Coronary artery (tissue), 2 donors: ENCODE measurements around the gene HOXB6.
A peak's percentile ranks its signal among the peaks of the same experiment; 100 is the strongest.

ENCODE experiments used
- DNase-seq: peaks from one replicate; pipeline ENCODE4 v3.0.0-alpha.2; 2017; ENCODE audit warnings: low spot score
- H3K27ac ChIP-seq, 2 donors: fragments of 200-600 bp; sonication (generic); one replicate each; pipeline ENCODE4 v1.5.1; 2016 to 2019
- H3K4me3 ChIP-seq: fragments of 200-600 bp; sonication (generic); 2 replicates; pipeline ENCODE4 v1.5.1; 2016; ENCODE audit warnings: mild to moderate bottlenecking, moderate library complexity
- CTCF ChIP-seq: fragments of 200-600 bp; sonication (generic); IDR thresholded peaks from one replicate; pipeline ENCODE4 v1.5.1; 2019; ENCODE audit warnings: antibody characterized with exemption

The HOXB6 gene

DNA sequence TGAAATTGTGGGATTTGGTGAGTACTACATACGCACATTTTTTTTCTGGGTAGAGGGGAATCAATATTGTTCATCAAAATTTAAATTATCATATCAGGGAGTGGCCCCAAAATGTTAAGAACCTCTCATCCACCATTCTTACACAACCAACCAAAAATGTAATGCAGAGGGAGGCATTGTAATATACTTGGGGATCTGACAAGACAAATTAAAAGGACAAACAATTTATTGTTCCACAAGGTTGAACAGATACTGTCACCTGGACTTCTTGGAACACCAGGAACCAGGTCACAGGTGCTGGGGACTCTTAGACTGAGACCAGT is 36.0 kb upstream of the HOXB6 start:
- no peak for TF ChIP-seq CTCF
- Histone ChIP-seq H3K4me3 (no peak overlapping the region), H3K27ac (no peak overlapping the region)
- DNase-seq: no peak

DNA sequence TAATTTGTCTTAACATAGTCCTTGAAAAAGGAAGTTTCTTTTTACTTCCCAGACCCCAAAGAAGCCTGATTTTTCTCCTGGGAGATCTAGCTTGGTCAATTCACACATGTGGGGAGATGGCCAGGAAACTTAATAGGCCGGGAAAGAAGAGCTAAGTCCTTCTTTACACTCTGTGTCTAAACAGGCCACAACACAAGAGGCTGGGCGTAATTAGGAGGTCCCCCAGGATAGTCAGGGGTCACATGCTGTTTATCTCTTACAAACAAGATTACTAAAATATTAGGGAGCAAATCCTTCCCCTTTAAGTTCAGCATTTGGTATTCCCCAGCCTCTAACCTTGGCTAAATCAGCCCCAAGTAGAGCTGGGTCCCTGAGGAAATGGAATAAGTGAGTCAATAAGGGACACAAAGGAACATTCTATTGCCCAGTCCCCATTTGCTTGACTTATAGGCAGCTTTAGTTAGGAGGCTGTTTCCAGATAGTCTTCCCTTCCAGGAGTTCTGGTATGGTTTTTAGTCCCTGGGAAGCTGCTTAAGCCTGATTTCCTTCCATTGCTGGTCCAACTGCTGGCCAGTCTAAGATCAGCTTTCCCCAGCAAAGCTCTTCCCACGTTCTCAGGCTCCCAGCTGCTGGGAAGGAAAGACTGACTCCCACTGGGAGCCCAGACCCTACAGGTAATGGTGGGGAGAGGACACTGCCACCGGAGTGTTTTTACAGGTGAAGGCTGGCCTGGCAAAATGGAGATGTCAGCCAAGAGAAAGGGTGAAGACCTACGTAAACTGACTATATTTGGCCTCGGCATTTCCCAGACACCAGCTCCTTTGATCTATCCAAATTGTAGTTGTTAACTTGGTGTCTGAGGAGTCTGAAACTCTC is 35.4 kb upstream of the HOXB6 start:
- TF ChIP-seq CTCF: no peak
- no peak for DNase-seq
- no peak overlapping the region for H3K4me3 ChIP-seq
- no peak overlapping the region for H3K27ac ChIP-seq

DNA sequence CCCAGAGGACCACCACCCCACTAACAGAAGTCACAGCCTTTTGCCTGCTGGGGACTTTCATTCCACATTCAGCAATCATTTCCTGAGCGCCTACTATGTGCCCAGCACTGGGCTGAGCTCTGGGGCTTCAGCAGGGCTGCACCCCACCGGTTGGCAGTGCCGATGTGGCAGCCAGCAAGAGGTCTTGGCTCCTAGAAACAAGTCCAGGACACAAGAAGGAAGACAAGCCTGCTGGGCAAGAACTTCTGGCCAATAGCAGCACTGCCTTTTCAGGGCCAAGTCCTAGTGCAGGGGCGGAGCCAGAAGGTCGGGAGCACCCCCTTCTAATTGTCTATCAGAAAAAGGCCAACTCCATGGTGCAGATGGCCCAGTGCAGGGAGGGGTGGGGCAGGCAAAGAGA is 34.4 kb upstream of the HOXB6 start:
- Histone ChIP-seq H3K27ac (no peak overlapping the region), H3K4me3 (no peak overlapping the region)
- no peak for DNase-seq
- TF ChIP-seq CTCF: no peak

DNA sequence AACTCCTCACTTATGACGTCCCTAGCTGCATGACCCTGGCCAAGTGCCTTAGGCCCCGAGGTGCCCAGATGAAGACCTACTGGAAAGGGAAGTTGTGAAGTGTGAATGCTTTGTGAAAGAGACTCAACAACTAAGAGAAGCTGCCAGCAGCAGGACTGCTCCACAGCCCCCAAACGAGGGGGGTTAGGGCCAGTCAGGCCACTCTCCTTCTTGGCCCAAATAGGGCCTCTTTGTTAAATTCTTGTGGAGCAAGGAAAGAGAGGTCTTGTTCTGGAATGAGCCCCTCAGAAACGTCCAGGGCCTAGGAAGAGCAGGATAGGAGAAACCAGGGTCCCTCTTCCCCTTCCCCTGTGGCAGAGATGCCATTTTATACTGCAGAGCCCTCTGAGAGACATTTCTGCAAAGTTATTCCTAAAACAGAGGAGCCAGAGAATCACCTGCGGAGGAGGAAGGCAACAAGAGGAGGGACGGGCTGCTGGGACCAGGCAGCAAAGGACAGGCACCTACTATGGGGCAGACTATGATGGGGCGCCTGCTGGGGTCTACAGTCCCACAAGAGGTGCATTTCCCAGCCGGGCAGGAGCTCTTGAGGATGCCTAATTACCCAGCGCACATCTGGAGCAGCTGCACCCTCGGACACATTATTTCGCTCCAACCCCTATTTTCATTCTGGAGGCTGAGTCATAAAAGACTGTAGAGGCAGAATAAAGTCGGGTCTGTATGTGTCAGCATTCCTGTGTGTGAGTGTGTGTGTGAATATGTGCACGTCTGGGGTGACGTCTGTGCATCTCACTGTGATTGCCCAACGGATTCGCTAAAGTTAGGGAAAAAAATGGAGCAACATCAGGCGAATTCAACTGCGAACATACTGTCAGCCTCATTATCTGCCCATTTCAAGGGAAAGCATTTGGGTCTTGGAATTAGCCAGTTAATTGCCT is 32.8 kb upstream of the HOXB6 start:
- no peak for TF ChIP-seq CTCF
- Histone ChIP-seq H3K27ac (no peak overlapping the region), H3K4me3 (no peak overlapping the region)
- no peak for DNase-seq

GRCh38 chr17:48636177-48637018 is 31.6 kb upstream of the HOXB6 start:
- no peak for DNase-seq
- TF ChIP-seq CTCF: peak; percentile 19
- Histone ChIP-seq H3K4me3 (no peak overlapping the region), H3K27ac (no peak overlapping the region)

- no peak for TF ChIP-seq CTCF
- DNase-seq: no peak
- H3K27ac ChIP-seq: no peak overlapping the region
- no peak overlapping the region for H3K4me3 ChIP-seq
These were observed 29.9 kb upstream of the HOXB6 start for GRCh38 chr17:48634493-48635208.
